Smooth muscle cell of the brain vasculature (primary cell): Measurements from ENCODE around the gene LY6G6D.
"Not testable (repeated sequence)": the region's sequence is repeated elsewhere in the genome, so short reads cannot be mapped to it uniquely, and the experiment has no call there.

Experiments used
- DNase-seq: peaks from one replicate; pipeline ENCODE4 v3.0.0-alpha.2; 2012; ENCODE audit warnings: low read depth, low spot score

LY6G6D gene

DNA sequence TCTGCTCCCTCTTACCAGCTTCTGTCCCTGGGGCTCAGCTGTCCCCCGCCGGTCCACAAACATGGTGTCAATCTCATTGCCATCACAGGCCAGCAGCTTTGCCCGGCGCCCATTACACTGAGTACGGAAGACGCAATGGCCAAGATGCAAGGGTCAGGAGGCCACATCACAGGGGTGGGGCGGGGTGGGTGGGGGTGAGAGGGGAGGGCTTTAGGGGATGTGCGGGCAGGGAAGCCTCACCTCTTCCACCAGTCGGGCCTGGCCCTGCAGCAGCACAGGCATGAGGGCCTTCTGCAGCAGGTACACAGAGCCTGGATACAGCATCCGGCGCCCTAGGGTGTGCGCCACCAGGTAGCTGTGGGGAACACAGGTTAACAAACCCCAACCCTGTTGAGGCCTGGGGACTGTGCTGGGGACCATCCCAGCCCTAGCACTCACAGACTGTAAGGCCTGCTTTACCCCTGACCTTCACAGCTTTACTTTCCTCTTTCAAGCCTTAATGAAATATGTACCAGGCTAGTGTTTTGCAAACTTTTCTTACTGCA lies 23.5 kb upstream of the LY6G6D start:
- no peak for DNase-seq

DNA sequence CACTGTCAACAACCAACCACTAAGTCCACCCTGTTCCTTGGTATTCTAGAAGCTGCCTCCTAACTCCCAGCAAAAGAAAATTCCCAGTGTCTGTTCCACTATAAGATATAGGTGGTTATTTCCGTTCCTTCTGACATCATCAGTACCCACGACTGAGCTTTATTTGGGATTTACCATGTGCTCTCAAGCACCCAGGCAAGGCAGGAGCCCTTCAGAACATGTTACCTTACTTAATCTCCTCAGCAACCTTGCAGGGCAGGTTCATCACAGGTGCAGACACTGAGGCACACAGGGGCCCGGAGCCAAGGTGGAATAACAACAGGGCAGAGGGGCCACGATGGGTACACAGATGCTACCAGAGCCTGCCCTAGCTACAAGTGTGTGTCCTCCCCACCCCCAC lies 22.8 kb upstream of the LY6G6D start:
- no peak for DNase-seq

DNA sequence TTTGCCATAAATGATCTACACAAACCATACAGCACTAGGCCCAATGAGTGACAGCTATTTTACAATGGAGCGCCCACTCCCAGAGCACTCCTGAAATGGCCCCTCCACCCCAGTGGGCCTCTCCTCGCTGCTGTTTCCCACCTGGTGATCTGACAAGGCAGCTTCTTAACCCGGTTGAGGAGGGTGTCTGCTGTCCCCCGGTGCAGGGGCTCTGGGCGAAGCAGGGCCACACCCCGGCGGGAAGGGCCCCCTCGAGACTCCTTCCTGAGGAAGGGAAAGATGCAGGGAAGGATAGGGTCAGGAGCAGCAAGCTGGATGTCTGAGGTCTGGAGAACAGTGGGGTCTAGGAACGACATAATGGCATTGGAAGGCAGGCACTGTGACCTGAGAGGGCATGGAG lies 22.3 kb upstream of the LY6G6D start:
- no peak for DNase-seq

DNA sequence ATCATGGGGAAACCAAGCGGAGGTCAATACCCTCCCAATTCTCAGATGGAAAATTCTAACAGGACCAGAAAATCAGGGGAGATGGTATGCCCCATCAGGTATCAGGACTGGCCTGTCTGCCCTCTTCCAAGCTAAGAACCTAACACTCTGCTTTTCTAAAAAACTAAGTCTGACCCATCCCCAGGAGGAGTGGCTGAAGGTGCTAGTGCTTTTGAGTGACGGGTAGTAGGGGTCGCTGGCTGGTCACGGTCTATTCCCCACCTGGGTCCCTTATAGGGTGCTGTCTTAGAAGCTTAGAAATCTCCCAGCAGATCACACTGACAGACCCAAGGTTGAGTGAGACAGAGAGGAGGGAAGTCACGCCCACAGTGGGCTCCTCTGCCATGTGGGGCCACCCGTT lies 21.6 kb upstream of the LY6G6D start:
- DNase-seq = no peak

DNA sequence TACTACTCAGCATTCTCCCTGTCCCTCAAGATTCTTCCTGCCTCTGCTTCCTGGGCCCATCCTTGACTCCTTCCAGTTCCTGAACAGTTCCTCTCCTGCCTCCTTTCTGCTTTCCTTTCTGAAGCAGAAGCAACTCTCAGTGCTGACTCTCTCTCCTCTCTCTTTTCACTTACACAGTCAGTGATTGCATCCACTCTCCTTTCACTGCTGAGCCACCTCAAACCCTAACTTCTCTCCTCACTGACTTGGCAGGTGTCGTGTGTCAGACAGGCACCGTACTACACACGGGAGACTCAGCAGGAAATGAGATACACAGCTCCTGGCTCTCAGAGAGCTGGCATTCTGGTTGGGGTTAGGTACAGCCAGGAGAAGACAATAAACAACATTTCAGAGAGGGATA lies 17.6 kb upstream of the LY6G6D start:
- no peak for DNase-seq

GRCh38 chr6:31700740-31701401 lies 14.3 kb upstream of the LY6G6D start:
- DNase-seq = no peak

DNA sequence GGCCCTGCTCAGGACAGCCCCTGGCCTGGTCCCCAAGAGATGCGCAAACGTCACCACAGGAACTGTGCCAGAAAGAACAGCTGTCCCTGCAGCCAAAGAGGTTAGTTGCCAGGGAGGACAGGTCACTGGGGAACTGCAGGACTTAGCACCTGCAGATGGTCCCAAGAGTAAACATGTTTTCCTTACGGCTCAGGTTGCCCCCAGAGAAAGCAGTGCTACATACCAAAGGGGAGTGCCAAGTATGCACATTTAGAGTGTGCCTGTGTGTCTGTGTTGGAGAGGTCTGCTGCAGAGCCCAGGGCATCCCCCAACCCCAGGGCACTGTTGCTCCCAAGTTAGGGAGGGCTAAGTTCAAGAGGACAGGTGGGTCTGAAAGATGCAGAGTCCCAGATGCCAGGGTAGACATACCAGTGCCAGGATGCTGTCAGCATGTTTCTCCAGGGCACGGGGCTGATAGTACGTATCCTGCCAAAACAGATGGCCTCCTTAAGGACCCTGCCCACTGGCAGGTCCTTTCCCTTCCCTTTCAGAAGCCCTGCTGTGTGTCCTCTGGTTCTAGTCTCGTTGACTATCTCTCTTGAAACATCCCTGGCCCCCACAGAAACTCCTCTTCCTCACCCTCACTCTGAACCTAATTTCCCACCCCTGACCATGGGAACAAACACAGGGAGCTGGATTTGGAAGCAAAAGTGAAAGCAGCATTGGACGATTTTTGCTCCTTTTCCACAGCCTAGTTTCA lies 13.3 kb upstream of the LY6G6D start:
- no peak for DNase-seq

- DNase-seq = no peak
Measured at GRCh38 chr6:31702405-31702818, 12.7 kb upstream of the LY6G6D start.

DNA sequence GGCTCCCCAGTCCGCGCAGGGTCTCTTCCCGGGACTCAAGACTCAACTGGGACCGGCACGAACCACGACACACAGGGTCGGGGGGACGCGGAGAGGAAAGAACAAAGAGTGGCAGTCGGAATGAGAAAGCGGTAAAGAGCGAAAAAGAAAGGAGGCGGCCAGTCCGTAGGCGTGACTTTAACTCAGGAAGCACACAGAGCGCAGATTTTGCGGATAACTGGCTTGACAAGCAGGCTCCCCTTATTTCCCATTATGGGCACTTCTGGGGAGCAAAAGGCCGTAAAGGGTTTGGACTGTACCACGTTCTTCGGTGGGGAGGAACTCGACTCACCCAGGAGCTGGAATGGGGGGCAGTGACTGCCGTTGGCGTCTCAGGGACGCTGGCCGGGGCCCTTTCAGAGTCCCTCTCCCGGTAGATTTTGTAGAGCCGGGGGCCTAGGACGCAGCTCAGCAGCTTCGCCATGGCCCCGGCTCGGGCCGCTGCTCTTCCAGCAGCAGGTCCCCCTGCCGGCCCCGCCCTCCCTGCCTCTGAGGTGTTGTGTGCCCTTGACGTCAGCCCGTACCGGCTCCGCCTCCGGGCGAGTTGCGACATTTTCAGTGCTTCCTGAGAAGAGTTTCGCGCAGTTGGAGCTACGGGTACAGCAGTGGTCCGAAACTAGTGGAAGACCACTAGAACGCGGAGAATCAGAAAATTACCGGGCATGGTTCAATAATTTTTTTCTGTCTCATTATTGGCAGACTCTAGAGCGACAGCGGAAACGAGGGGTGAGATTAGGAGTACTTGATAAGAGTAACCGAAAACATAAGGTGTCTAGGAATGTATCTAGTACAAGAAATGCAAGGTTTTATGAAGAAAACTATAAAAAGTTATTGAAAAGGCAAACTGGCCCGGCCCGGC lies 12.1 kb upstream of the LY6G6D start, which contains the start of gene ABHD16A:
Gene ABHD16A (minus strand): TSS at position 506 of the 898 bp plus-strand sequence. CDS start 43 bp downstream, at position 463.
- DNase-seq = peak; percentile 99

- no peak for DNase-seq
Measured at GRCh38 chr6:31705931-31706330, 9.2 kb upstream of the LY6G6D start.

DNA sequence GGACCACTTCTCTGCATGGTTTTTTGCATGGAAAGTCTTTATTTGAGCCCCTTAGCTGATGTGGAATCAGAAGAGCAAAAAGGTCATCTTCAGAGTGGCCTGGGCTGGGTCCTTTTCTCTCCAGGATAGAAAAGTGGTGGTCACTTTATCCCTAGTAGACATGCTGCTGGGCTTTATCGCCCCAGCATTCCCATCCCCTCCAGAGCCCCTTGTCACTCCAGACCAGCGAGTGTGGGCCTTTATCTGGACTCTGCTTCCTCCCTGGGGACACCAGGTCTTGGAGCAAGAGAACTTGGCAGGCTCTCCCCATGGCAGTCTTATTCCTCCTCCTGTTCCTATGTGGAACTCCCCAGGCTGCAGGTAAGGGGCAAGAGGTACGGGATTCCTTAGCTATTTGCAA lies 8.5 kb upstream of the LY6G6D start, which contains the start of gene LY6G6F:
Gene LY6G6F (plus strand): TSS at position 268 of the 400 bp plus-strand sequence. CDS start 41 bp downstream, at position 309.
- no peak for DNase-seq

DNA sequence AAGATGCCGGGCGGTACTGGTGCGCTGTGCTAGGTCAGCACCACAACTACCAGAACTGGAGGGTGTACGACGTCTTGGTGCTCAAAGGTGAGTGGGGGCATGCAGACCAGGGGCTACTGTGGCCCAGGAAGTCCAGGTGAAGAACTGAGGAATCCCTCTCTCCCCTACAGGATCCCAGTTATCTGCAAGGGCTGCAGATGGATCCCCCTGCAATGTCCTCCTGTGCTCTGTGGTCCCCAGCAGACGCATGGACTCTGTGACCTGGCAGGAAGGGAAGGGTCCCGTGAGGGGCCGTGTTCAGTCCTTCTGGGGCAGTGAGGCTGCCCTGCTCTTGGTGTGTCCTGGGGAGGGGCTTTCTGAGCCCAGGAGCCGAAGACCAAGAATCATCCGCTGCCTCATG lies 7.4 kb upstream of the LY6G6D start:
- no peak for DNase-seq

GRCh38 chr6:31708224-31708623 lies 6.9 kb upstream of the LY6G6D start:
- no peak for DNase-seq

- DNase-seq = not testable (repeated sequence)
Measured at GRCh38 chr6:31709157-31709556, 6.0 kb upstream of the LY6G6D start.

GRCh38 chr6:31710523-31711219 lies 4.5 kb upstream of the LY6G6D start:
- no peak for DNase-seq

DNA sequence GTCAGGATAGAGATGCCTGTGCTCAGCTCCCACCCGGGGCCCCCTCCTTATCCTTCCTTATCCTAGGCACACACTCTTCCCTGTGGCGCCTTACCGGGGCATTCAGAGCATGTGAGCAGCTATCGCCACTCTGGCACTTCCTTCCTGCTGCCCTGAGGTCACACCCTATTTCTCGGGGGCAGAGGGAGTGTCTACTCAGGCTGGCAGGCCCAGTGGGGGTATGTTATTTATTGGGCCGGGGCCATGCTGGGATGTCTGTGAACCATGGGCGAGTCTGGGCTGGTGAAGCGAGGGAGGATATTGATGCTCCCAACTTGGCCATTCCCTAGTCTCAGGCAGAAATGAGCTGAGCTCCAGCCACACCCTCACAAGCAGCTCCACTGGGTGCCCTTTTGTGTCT lies 3.9 kb upstream of the LY6G6D start:
- DNase-seq = no peak

DNA sequence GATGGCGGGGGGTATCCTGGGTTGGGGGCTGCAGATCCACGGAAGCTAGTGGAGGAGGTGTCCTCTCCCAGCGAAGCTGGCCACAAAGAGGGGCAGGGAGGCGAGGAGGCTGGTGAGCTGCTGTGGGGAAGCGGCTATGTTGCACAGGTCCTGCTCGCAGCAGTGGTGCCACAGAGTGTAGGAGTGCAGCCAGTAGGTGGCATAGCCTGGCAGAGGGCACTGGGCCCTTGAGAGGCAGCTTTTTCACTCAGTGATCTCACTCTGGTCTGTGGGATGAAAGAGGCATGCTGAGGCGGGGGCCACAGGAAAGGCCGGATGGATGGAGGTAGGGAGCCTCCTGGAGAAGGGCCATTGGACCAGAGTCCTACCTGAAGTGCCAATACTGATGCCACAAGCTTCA lies 2.9 kb upstream of the LY6G6D start:
- no peak for DNase-seq

DNA sequence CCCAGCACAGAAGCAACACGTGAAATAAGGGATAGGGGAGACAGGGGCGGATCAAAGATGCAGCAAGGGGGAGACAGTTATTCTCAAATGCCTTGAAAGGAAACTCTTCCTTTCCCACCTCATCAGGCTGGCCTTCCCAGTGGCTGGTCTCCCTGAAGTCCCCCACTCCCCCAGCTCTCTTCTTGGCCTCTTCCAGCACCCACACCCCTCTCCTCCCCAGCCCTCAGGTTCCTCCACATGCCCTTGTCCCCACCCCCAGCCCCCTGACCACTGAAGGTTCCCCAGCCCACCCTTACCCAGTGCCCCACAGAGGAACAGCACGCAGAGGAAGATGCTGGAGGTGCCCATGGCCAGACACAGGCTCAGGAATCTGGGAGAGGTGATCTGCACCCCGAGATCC lies 1.7 kb upstream of the LY6G6D start:
- DNase-seq = no peak

DNA sequence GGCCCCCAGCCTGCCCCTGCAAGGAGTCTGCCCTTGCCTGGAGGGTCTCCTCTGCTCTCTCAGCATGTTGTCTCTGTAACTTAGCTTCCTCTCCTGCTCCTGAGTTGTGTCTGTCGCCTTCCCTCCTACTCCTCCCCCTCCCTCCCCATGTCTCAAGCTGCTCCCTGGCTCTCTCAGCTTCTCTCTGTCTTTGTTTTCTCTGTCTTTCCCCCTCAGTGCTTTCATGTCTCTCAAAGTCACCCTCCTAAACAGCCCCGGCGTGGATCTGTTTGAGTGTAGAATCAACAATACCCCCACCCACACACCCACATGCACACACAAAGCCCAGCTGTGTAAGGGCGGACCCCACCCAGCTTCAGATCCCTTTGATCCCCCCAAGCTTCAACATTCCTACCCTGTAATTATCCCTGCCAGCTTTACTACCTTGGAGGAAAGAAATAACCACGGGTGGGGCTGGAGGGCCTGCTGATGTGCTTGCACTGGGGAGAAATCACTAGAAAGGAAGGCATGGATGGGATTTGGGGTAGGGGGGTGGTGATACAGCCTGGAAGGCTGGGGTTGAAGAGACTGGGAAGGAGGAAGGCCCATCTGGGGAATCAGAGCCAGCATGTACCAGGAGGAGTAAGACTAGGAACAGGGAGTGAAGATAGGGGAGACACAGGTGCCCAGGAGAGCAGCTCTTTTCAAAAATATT lies 1.0 kb upstream of the LY6G6D start:
- DNase-seq = no peak

DNA sequence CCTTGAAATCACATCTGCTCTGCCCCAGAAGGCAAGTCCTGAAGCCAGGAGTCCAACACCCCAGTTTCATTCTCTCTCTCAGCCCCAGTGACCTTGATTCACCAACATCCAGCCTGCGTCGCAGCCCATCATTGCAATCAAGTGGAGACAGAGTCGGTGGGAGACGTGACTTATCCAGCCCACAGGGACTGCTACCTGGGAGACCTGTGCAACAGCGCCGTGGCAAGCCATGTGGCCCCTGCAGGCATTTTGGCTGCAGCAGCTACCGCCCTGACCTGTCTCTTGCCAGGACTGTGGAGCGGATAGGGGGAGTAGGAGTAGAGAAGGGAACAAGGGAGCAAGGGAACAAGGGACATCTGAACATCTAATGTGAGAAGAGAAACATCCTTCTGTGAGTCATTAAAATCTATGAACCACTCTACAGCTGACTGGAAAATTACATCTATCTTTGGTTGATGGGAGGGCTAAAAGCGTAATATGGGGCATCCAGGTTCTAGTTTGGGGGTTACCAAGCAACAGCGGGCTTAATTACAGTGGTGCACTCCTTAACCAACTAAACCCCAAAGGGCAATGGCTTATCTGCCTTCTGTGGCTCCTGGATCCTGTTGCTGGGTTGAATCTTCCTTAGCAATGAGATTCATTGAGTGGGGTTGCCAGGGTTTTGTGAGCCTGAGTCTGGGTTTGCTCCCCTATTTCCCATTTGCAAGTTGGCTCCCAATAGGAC lies 2.5 kb downstream of the LY6G6D start:
- no peak for DNase-seq
